CD4-positive, alpha-beta T cell treated with Interleukin-10 for 1 hour (primary cell): ENCODE results near the gene SLIT1.

Experiments used
- DNase-seq: peaks from one replicate; pipeline ENCODE4 v3.0.0-alpha.2; 2020

Gene SLIT1

GRCh38 chr10:97060441-97061084 lies 125.2 kb downstream of the SLIT1 start:
- DNase-seq: no peak

DNA sequence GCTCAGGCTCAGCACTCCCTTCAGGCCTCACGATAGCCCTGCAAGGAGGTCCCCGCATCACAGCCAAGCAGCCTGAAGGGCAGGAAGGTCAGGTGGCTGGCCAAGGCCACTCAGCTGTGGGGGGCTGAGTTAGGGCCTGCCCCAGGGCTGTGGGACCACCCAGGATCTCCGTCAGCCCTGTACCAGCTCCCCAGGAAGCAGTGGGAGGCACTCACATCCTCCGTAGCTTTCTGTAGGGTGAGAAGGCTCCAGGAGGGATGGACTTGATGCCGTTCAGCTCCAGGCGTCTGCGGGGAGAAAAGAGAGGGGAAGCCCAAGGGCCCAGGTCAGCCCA lies 125.9 kb downstream of the SLIT1 start:
- DNase-seq: no peak

DNA sequence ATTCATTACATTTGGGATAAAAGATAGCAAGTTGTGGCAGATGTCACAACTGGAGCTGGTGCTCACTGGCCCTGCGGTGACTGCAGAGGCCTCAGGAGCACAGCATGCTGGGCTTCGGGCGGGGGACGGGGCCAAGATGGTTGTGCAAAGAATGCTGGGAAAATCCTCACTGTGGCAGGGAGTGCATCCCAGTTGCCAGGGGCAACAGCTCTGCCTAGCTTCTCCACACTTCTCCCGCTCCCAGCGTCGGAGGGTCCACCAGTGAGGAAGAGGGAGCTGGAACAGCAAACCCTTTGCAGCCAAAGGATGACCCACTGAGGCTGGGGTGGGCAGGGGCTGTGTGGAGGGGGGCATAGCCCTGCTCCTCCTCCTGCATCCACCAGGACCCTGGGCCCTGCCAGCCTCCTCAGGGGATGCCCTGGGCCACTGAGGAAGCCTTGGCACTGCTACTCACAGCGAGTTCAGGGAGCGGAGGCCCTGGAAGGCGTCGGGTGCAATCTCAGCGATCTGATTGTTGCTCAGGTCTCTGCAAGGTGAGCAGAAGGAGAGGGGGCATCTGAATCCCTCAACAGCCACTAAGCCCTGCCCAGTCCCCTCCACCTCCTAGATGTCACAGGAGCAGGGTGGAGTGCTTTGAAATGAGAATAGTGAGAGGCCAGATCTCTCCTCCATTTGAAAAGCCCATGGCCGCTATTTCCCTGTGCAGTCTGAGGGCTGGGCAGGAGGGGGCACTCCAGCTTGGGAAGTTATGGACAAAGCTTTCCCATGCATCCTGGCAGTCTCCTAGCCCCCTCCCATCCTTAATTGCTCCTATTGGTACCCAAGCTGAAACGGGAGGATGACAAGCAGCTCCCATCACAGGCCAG lies 126.5 kb downstream of the SLIT1 start:
- no peak for DNase-seq

- DNase-seq: no peak
Observed at GRCh38 chr10:97058521-97058920, 127.2 kb downstream of the SLIT1 start.

DNA sequence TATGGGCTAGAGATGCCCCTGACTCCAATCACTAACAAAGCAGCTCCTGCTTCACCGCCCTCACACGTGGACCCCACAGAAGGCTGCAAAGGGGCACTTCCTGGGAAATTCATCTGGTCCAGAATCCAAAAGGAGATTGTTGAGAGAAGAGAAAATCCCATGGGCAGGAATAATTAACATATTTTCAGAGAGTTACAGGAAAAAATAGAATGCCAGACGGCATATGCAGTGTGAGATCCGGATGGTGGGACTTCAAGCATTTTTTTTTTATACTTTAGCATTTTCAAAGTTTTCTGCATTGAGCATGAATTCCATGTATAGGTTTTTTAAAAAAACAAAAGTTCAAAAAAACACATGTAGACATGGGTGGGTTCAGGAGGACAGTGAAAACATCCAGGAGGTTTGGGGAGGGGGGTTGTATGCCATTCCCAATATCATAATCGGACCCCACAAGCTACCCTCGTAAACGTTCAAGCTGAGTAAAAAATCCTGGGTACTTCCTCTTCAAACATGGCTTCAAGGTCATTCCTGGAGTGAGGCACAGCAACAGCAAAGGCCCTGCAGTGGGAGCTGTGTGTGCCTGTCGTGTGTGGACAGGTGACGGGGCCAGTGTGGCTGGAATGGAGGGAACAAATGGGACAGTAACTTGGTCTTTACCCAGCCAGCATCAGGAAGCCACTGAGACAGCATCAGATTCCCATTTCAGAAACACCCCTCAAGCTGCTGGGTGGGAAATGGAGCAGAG lies 128.1 kb downstream of the SLIT1 start:
- no peak for DNase-seq

GRCh38 chr10:97056003-97056630 lies 129.6 kb downstream of the SLIT1 start:
- no peak for DNase-seq

GRCh38 chr10:97053276-97053675 lies 132.5 kb downstream of the SLIT1 start:
- no peak for DNase-seq

GRCh38 chr10:97050956-97051496 lies 134.7 kb downstream of the SLIT1 start:
- no peak for DNase-seq

DNA sequence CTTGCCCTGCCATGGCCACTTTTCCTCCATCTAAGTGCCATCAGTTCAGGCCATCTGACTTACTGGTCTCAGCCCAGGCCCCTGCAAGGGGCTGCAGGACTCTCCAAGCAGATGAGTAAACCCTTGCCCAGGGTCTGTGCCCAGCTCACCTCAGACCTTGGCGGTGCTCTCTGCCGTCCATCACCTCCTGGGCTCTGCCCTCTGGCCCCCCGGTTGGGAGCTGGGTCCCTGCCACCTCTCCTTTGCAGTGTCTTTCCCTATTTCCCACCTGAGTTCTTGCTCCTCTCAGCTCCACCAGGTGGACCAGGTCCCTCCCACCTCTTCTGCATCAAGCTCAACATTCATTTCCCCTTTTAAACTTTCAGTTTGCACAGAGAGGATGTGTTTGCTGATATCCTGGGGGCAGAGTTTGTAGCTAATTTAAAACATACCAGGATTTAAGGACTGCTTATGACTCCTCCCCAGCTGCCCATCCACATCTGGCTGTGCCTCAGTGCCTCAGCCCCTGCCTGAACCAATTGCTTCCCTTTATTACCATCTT lies 135.5 kb downstream of the SLIT1 start:
- DNase-seq: no peak

- no peak for DNase-seq
Observed at GRCh38 chr10:97049670-97050069, 136.1 kb downstream of the SLIT1 start.

GRCh38 chr10:97048649-97049427 lies 136.9 kb downstream of the SLIT1 start:
- no peak for DNase-seq

DNA sequence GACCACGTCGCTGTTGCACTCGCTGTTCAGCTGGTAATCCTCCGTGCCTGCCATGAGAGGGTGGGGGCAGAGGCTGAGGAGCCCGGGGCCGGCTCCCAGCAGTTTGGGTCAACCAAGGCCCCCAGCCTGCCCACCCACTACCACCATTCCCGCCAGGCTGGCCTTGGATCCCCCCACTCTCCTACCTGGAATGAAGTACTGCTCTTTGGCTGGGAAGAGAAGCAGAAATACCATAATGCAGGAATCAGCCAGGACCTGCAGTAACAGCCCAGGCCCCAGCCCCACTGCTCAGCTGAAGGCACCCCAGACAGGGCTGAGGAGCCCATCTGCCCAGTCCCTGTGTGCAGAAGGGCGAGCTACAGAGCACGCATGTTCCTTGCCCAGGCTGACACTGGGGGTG lies 138.0 kb downstream of the SLIT1 start:
- DNase-seq: no peak

GRCh38 chr10:97047083-97047736 lies 138.5 kb downstream of the SLIT1 start:
- DNase-seq: no peak

- DNase-seq: no peak
Observed at GRCh38 chr10:97046456-97047082, 139.2 kb downstream of the SLIT1 start.

- DNase-seq: no peak
Observed at GRCh38 chr10:97043563-97043855, 142.2 kb downstream of the SLIT1 start.

GRCh38 chr10:97042716-97043562 lies 142.8 kb downstream of the SLIT1 start:
- no peak for DNase-seq

- DNase-seq: no peak
Observed at GRCh38 chr10:97042081-97042480, 143.7 kb downstream of the SLIT1 start.

GRCh38 chr10:97040706-97041105 lies 145.1 kb downstream of the SLIT1 start:
- no peak for DNase-seq

- no peak for DNase-seq
Observed at GRCh38 chr10:97040248-97040584, 145.5 kb downstream of the SLIT1 start.

DNA sequence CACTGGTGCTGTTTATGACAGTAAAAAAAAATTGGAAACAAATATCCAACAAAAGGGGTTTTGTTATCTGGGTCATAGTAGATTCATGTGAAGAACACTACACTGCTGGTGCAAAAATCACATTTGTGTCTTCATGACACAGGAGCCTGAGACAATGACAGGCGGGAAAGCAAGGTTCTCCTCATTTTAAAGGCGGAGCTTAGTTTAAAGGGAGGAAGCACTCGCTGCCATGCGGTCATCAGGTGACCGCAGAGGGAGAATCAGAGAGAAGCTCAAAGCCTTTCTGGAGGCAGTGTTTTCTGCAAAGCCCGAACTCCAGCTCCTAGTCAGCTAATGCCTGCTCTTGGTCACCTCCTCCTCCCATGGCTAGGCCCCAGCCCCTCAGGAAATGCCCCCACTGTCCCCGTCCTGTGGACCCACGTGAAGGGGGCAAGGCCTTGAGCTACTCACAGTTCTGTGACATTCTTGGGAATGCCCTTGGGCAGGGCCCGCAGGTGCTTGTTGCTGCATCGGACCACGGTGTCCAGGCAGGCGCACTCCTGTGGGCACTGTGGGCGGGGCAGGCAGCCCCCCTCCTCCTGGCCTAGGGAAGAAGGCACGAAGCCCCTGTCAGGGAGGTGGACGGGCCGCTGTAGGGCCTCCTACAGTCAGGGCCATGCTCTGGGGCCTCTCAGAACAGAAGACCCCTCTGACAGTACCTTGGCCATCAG lies 146.1 kb downstream of the SLIT1 start:
- DNase-seq: no peak
